H1 (cell line): ENCODE results near the gene PDE6B. TPM values are rescaled to one million over a fixed set of nuclear protein-coding genes. Genes with fewer than 3 reads are reported as not detected.
A peak's percentile ranks its signal among the peaks of the same experiment; 100 is the strongest.
"Not testable (repeated sequence)": the region's sequence is repeated elsewhere in the genome, so short reads cannot be mapped to it uniquely, and the experiment has no call there.

Source experiments
- CTCF ChIA-PET: fragments of 300-600 bp; sonication (Branson Sonifier 250); formaldehyde crosslinking; loops from one replicate; lab custom pipeline; 2021; ENCODE audit not compliant: partially characterized antibody; lab: Charles Lee
- POLR2A ChIA-PET: fragments of 300-600 bp; sonication (Branson Sonifier 250); formaldehyde crosslinking; loops from one replicate; lab custom pipeline; 2021; ENCODE audit warnings: inconsistent platforms; ENCODE audit not compliant: partially characterized antibody; lab: Charles Lee
- DNase-seq, 2 experiments: peaks; one replicate each; pipeline versions ENCODE4 v3.0.0 to v3.0.0-alpha.2; 2010 to 2022; ENCODE audit warnings: low spot score in 2 of 2, low read depth in 1 of 2, mixed read lengths in 1 of 2
- FAIRE-seq: peaks from 2 replicates; lab custom pipeline; 2011; peaks lifted over from hg19 to GRCh38; lab: Jason Lieb, UNC
- H2AFZ ChIP-seq: 2 replicates; pipeline ENCODE4 v1.8.1; 2012; ENCODE audit warnings: low read length, inconsistent platforms
- H2AK5ac ChIP-seq: 2 replicates; pipeline ENCODE4 v1.6.1; 2013; ENCODE audit warnings: low read depth, low read length
- H2BK120ac ChIP-seq: replicated peaks from 2 replicates; pipeline ENCODE3; 2013; ENCODE audit warnings: low read depth, low read length, inconsistent platforms
- H2BK12ac ChIP-seq: 2 replicates; pipeline ENCODE4 v1.6.1; 2013; ENCODE audit warnings: low read depth, low read length
- H2BK15ac ChIP-seq: 2 replicates; pipeline ENCODE4 v1.6.1; 2013; ENCODE audit warnings: low read length
- H2BK20ac ChIP-seq: 2 replicates; pipeline ENCODE4 v1.6.1; 2013; ENCODE audit warnings: low read length
- H2BK5ac ChIP-seq: 2 replicates; pipeline ENCODE4 v1.6.1; 2013; ENCODE audit warnings: low read depth, low read length
- H3K14ac ChIP-seq: 2 replicates; pipeline ENCODE4 v1.6.1; 2013; ENCODE audit warnings: inconsistent platforms; ENCODE audit not compliant: insufficient read length
- H3K18ac ChIP-seq: 2 replicates; pipeline ENCODE4 v1.6.1; 2013; ENCODE audit warnings: low read length; ENCODE audit errors: extremely low read depth
- H3K23ac ChIP-seq: 2 replicates; pipeline ENCODE4 v1.6.1; 2013; ENCODE audit warnings: inconsistent platforms; ENCODE audit not compliant: insufficient read length
- H3K23me2 ChIP-seq: 2 replicates; pipeline ENCODE4 v1.6.1; 2013; ENCODE audit warnings: low read depth, low read length
- H3K27ac ChIP-seq: 2 replicates; pipeline ENCODE4 v1.6.1; 2011; ENCODE audit warnings: low read depth, low read length, inconsistent platforms
- H3K27me3 ChIP-seq, 4 experiments: replicated peaks in 1 of 4; 1 replicate in 1 of 4; 2 replicates in 3 of 4; pipeline versions ENCODE4 v1.6.1 to v1.8.1; 2011 to 2013; ENCODE audit warnings: low read length in 3 of 4, mild to moderate bottlenecking in 3 of 4, inconsistent platforms in 2 of 4, mixed read lengths in 2 of 4, moderate library complexity in 1 of 4; ENCODE audit not compliant: control insufficient read depth in 3 of 4, insufficient read depth in 3 of 4; ENCODE audit errors: extremely low read depth in 1 of 4
- H3K36me3 ChIP-seq, 4 experiments: 2 replicates each; pipeline versions ENCODE4 v1.6.1 to v1.8.1; 2011 to 2013; ENCODE audit warnings: mild to moderate bottlenecking in 4 of 4, low read length in 3 of 4, moderate library complexity in 2 of 4, control low read depth in 1 of 4, inconsistent platforms in 1 of 4; ENCODE audit not compliant: insufficient read depth in 4 of 4, control insufficient read depth in 2 of 4
- H3K4ac ChIP-seq: replicated peaks from 2 replicates; pipeline ENCODE3; 2013; ENCODE audit warnings: low read length, low read depth, mixed read lengths, inconsistent platforms; ENCODE audit not compliant: insufficient read length
- H3K4me1 ChIP-seq, 4 experiments: replicated peaks in 1 of 4; 1 replicate in 1 of 4; 2 replicates in 3 of 4; pipeline versions ENCODE4 v1.6.1 to v1.8.1; 2011 to 2013; ENCODE audit warnings: low read length in 3 of 4, inconsistent platforms in 2 of 4, mixed read lengths in 1 of 4; ENCODE audit not compliant: insufficient read depth in 4 of 4, control insufficient read depth in 3 of 4
- H3K4me2 ChIP-seq, 2 experiments: 2 replicates each; pipeline versions ENCODE4 v1.6.1 to v1.8.1; 2011 to 2013; ENCODE audit warnings: low read depth in 2 of 2, low read length in 2 of 2, control low read depth in 1 of 2, inconsistent platforms in 1 of 2, mild to moderate bottlenecking in 1 of 2; ENCODE audit not compliant: insufficient read depth in 1 of 2
- H3K4me3 ChIP-seq, 4 experiments: fragments of 200-600, 300-600 bp in 1 of 4; sonication (generic), shearing (Covaris generic), sonication (Bioruptor Twin) in 1 of 4; 2 replicates each; pipeline versions ENCODE4 v1.5.1 to v1.8.1; 2011 to 2016; ENCODE audit warnings: low read length in 4 of 4, low read depth in 3 of 4, control low read depth in 2 of 4, inconsistent platforms in 2 of 4, mild to moderate bottlenecking in 2 of 4, mixed read lengths in 1 of 4, moderate library complexity in 1 of 4; ENCODE audit not compliant: insufficient read depth in 2 of 4; ENCODE audit errors: extremely low read depth in 1 of 4
- H3K56ac ChIP-seq: replicated peaks from 2 replicates; pipeline ENCODE3; 2013; ENCODE audit warnings: low read depth, mild to moderate bottlenecking, mixed read lengths, low read length, inconsistent platforms; ENCODE audit not compliant: insufficient read length
- H3K79me1 ChIP-seq: 2 replicates; pipeline ENCODE4 v1.6.1; 2013; ENCODE audit warnings: low read depth, low read length, control low read depth
- H3K79me2 ChIP-seq, 2 experiments: 2 replicates each; pipeline versions ENCODE4 v1.6.1 to v1.8.1; 2012 to 2013; ENCODE audit warnings: low read length in 2 of 2, mild to moderate bottlenecking in 2 of 2, inconsistent platforms in 1 of 2; ENCODE audit not compliant: insufficient read depth in 2 of 2, control insufficient read depth in 1 of 2
- H3K9ac ChIP-seq, 4 experiments: replicated peaks in 1 of 4; 1 replicate in 1 of 4; 2 replicates in 3 of 4; pipeline versions ENCODE4 v1.6.1 to v1.8.1; 2011 to 2013; ENCODE audit warnings: low read depth in 3 of 4, low read length in 3 of 4, control low read depth in 2 of 4, mild to moderate bottlenecking in 2 of 4, moderate library complexity in 2 of 4, inconsistent platforms in 1 of 4; ENCODE audit errors: extremely low read depth in 1 of 4
- H3K9me3 ChIP-seq, 2 experiments: 2 replicates each; pipeline versions ENCODE4 v1.6.1 to v1.8.1; 2012 to 2013; ENCODE audit warnings: mild to moderate bottlenecking in 2 of 2, moderate library complexity in 2 of 2, control low read depth in 1 of 2, inconsistent platforms in 1 of 2, low read depth in 1 of 2, low read length in 1 of 2, mixed read lengths in 1 of 2; ENCODE audit not compliant: insufficient read depth in 2 of 2
- H4K20me1 ChIP-seq, 2 experiments: replicated peaks in 1 of 2; 2 replicates each; pipeline versions ENCODE3 to v1.8.1; 2011 to 2013; ENCODE audit warnings: inconsistent platforms in 2 of 2, low read length in 2 of 2, mild to moderate bottlenecking in 1 of 2; ENCODE audit not compliant: insufficient read depth in 2 of 2, control insufficient read depth in 1 of 2
- H4K5ac ChIP-seq: 2 replicates; pipeline ENCODE4 v1.6.1; 2013; ENCODE audit warnings: low read length, low read depth, mixed read lengths, inconsistent platforms; ENCODE audit not compliant: insufficient read length
- H4K8ac ChIP-seq: 2 replicates; pipeline ENCODE4 v1.8.0; 2013; ENCODE audit warnings: mild to moderate bottlenecking, moderate library complexity, low read length, inconsistent platforms; ENCODE audit not compliant: insufficient read depth; ENCODE audit errors: extremely low read depth
- H4K91ac ChIP-seq: replicated peaks from 2 replicates; pipeline ENCODE3; 2013; ENCODE audit warnings: low read length, mixed read lengths, inconsistent platforms; ENCODE audit not compliant: insufficient read length
- POLR2A ChIP-seq, 2 experiments: IDR thresholded peaks; 1 replicate in 1 of 2; 2 replicates in 1 of 2; pipeline ENCODE4 v1.6.1; 2011; ENCODE audit warnings: low read depth in 2 of 2, low read length in 2 of 2, mild to moderate bottlenecking in 2 of 2; ENCODE audit errors: control extremely low read depth in 1 of 2
- WGBS, 2 experiments: shearing (Covaris generic) in 1 of 2; methylation state at CpG; one replicate each; pipeline versions ENCODE4 v1.1.6 to v1.1.7; 2013 to 2015; ENCODE audit warnings: low lambda C conversion rate in 2 of 2, mixed read lengths in 2 of 2, inconsistent platforms in 1 of 2, low coverage in 1 of 2, missing lambda C conversion rate in 1 of 2; ENCODE audit not compliant: insufficient replicate concordance in 2 of 2, insufficient coverage in 1 of 2, insufficient read length in 1 of 2; ENCODE audit errors: extremely low coverage in 1 of 2, missing lambda C conversion rate in 1 of 2; 5-methylcytosine and 5-hydroxymethylcytosine counted together
- polyA plus RNA-seq, 7 experiments: library from polyadenylated mRNA; depleted of rRNA in 3 of 7; stranded (reverse) in 5 of 7; unstranded in 2 of 7; fragments of >200 nt in 5 of 7; fragments of 200-250 nt in 2 of 7; gene quantifications; 1 replicate in 5 of 7; 2 replicates in 1 of 7; 4 replicates in 1 of 7; pipeline versions ENCODE4 v1.2.1 to v1.2.3, GENCODE V29; 2011 to 2013; ENCODE audit warnings: missing spikeins in 2 of 7, mixed read lengths in 2 of 7
- total RNA-seq: library from RNA; stranded (reverse); fragmentation: NEBNext Ultra II Directional; extraction: Animal tissue kit (Norgen Biotek cat#: 25700); gene quantifications from 2 replicates; pipeline ENCODE4 v1.2.1, GENCODE V29; 2021

Gene PDE6B
- total and polyA plus RNA-seq, 2 of the 8 experiments (the other 6 are each of a cell fraction or from before 2014, with no cell fraction given) = 4.1 to 8.4 TPM

GRCh38 chr4:669806-670559, 44.6 kb downstream of the PDE6B start:
- H4K8ac ChIP-seq = not testable (repeated sequence)
- TF ChIP-seq POLR2A (IDR thresholded peaks at IDR 0.05; ENCODE audit: control extremely low read depth in 1 of 2, low read depth in 2 of 2, low read length in 2 of 2) = peak in 1 of 2 experiments; percentile 41; a peak in 2 of 3 replicates
- TF ChIP-seq, all 59 proteins: peak for 1; not testable (repeated sequence) for 58
- POLR2A ChIA-PET = interaction anchor here (0.6 to 1.6 kb wide), 2 partner anchors 11 to 529 kb away, joined by 4 to 5 read pairs; no protein-coding TSS in a partner anchor
- H3K4ac ChIP-seq, H3K9ac ChIP-seq, DNase-seq, H2BK20ac ChIP-seq, H3K56ac ChIP-seq, H2AFZ ChIP-seq, H3K18ac ChIP-seq, H2BK15ac ChIP-seq, H4K20me1 ChIP-seq, H3K23ac ChIP-seq, H3K9me3 ChIP-seq, H3K79me2 ChIP-seq, H2BK5ac ChIP-seq, H3K4me2 ChIP-seq, H3K4me3 ChIP-seq, H3K79me1 ChIP-seq, FAIRE-seq, H2AK5ac ChIP-seq, H2BK12ac ChIP-seq, H2BK120ac ChIP-seq, H3K27ac ChIP-seq, H3K14ac ChIP-seq, H4K5ac ChIP-seq, H3K4me1 ChIP-seq, H4K91ac ChIP-seq, H3K27me3 ChIP-seq: not testable (repeated sequence)
- 82% methylated on average over 8 of the region's 11 CpGs; no CpG with 5 or more reads in 1 of the 2 experiments for WGBS, 2 experiments
- peaks cover 8 to 25% (median 13%) of the 10 kb centered on the region in 4 experiments for H3K36me3 ChIP-seq
- H3K23me2 ChIP-seq = peaks cover 11% of the 10 kb centered on the region; the same call in 1 of the 2 replicates
- CTCF ChIA-PET = interaction anchor here (1.1 kb wide), 1 partner anchor 52 kb away, joined by 3 read pairs; no protein-coding TSS in a partner anchor
